Measurements from ENCODE around the gene NR1D1.
A peak's percentile ranks its signal among the peaks of the same experiment; 100 is the strongest.

DNA sequence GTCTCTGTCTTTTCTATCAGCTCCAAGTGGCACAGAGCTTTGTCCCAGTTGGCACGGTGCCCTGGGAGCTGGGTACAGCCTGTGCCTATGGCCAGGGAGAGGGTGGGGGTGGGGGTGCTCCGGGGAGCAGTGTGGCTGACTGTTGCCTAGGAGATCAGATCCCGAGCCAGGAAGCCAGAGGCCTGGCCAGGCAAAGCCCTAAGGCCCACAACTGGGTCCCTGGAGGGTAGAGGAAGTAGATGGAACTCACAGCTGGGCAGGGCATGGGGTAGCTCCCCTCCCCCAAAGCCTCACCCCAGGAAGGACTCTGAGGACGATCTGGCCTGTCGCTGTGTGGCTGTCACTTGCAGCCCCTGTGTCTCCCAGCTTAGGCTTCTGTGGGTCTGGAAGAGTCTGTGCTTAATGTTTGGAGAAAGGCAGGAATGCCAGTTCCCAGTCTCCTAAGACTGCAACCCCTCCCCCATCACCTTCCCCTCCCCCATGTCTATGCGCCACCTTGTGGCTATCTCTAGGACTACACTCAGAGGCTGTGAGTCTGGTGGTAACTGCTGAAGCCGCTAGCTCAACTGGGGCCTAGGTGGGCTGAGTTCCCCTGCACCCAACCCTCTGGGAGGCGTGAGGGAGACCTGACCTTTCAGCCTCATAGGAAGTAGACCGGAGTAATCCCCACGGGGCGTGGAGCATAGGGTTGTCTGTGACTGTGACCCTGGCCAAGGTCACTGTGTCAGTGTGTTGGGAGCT, 25.0 kb downstream of the NR1D1 start:
- TF ChIP-seq CTCF (IDR thresholded peaks at IDR 0.05; ENCODE audit: low read depth, low read length, poor library complexity, severe bottlenecking) (peak; percentile 99), EZH2phosphoT487 (IDR thresholded peaks at IDR 0.05; ENCODE audit: borderline replicate concordance, low read length) (no peak)

All from DOHH2 (cell line).